Measurements from ENCODE around the gene ADAMTS9.

Gene ADAMTS9

GRCh38 chr3:64728428-64728827 is 40.6 kb upstream of the ADAMTS9 start:
- TF ChIP-seq POLR2A (IDR thresholded peaks at IDR 0.05; ENCODE audit: extremely low read depth, insufficient read length), result no peak
- TF ChIP-seq MAX (IDR thresholded peaks at IDR 0.05; ENCODE audit: low read depth, low read length), result no peak
- TF ChIP-seq CTCF (IDR thresholded peaks at IDR 0.05; ENCODE audit: low read depth, low read length), result no peak
- no peak for TF ChIP-seq MYC (IDR thresholded peaks at IDR 0.05; ENCODE audit: low read depth, low read length)
- no peak overlapping the region for H3K4me3 ChIP-seq (ENCODE audit: low read depth, low read length)
- DNase-seq (ENCODE audit: low read depth), result no peak

- DNase-seq (ENCODE audit: low read depth), result no peak
- TF ChIP-seq CTCF (IDR thresholded peaks at IDR 0.05; ENCODE audit: low read depth, low read length), result no peak
- no peak overlapping the region for H3K4me3 ChIP-seq (ENCODE audit: low read depth, low read length)
These were observed 38.8 kb upstream of the ADAMTS9 start for GRCh38 chr3:64726414-64727090.

- TF ChIP-seq MAX (IDR thresholded peaks at IDR 0.05; ENCODE audit: low read depth, low read length) (no peak), MYC (IDR thresholded peaks at IDR 0.05; ENCODE audit: low read depth, low read length) (no peak), POLR2A (IDR thresholded peaks at IDR 0.05; ENCODE audit: extremely low read depth, insufficient read length) (no peak), CTCF (IDR thresholded peaks at IDR 0.05; ENCODE audit: low read depth, low read length) (no peak)
- DNase-seq (ENCODE audit: low read depth), result no peak
These were observed 31.2 kb upstream of the ADAMTS9 start for GRCh38 chr3:64718976-64719375.

GRCh38 chr3:64717872-64718613 is 30.2 kb upstream of the ADAMTS9 start:
- no peak for DNase-seq (ENCODE audit: low read depth)
- no peak overlapping the region for H3K4me3 ChIP-seq (ENCODE audit: low read depth, low read length)
- TF ChIP-seq POLR2A (IDR thresholded peaks at IDR 0.05; ENCODE audit: extremely low read depth, insufficient read length) (no peak), CTCF (IDR thresholded peaks at IDR 0.05; ENCODE audit: low read depth, low read length) (no peak)

More at GRCh38 chr3:64718976-64719375, 31.2 kb upstream of the ADAMTS9 start:
- no peak overlapping the region for H3K4me3 ChIP-seq (ENCODE audit: low read depth, low read length)

- TF ChIP-seq MAX (IDR thresholded peaks at IDR 0.05; ENCODE audit: low read depth, low read length) (no peak), CTCF (IDR thresholded peaks at IDR 0.05; ENCODE audit: low read depth, low read length) (no peak), POLR2A (IDR thresholded peaks at IDR 0.05; ENCODE audit: extremely low read depth, insufficient read length) (no peak), MYC (IDR thresholded peaks at IDR 0.05; ENCODE audit: low read depth, low read length) (no peak)
- no peak overlapping the region for H3K4me3 ChIP-seq (ENCODE audit: low read depth, low read length)
- no peak for DNase-seq (ENCODE audit: low read depth)
These were observed 29.6 kb upstream of the ADAMTS9 start for GRCh38 chr3:64717411-64717810.
